ENCODE results near the gene RPS19.

DNA sequence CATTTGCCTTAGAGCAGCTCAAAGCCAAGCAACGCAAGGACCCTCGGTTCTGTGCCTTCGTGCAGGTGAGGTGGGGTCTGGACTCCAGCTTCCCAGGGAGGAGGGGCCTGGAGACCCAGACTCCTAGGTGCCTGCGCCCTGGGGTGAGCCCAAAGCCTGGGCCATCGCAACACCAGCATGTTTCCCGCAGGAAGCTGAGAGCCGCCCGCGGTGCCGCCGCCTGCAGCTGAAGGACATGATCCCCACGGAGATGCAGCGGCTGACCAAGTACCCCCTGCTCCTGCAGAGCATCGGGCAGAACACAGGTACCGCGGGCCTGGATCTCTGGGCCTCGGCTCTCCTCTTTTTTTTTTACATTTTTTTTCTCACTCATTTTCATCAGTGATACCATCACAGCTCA lies 42.5 kb downstream of the RPS19 start:
- TF ChIP-seq POLR2A (IDR thresholded peaks at IDR 0.05; ENCODE audit: low read depth, low read length): no peak
- TF ChIP-seq POLR2AphosphoS5 (IDR thresholded peaks at IDR 0.05; ENCODE audit: low read depth, low read length): no peak

All from GM12891 (cell line).